C4-2B (cell line): ENCODE results near the gene KPTN.

Source experiments
- CTCF ChIP-seq: fragments of 450-650 bp; conservative IDR thresholded peaks from 2 replicates; pipeline ENCODE4 v1.5.1; 2017; ENCODE audit warnings: mild to moderate bottlenecking
- ZFX ChIP-seq: fragments of 450-650 bp; IDR thresholded peaks from 2 replicates; pipeline ENCODE4 v1.6.1; 2017

- TF ChIP-seq CTCF (no peak), ZFX (no peak)
Measured at GRCh38 chr19:47470447-47471195, 13.4 kb downstream of the KPTN start.
